OCI-LY3 (cell line): Measurements from ENCODE around the gene ABCC5.

Source experiments
- H2AFZ ChIP-seq: fragments of 200-600, 300-600 bp; shearing (Covaris generic); 2 replicates; pipeline ENCODE4 v1.6.0; 2014; ENCODE audit warnings: antibody characterized with exemption, low read depth, low read length
- H3K27ac ChIP-seq: fragments of 200-600, 300-600 bp; sonication (generic); 2 replicates; pipeline ENCODE4 v1.5.1; 2014; ENCODE audit warnings: mild to moderate bottlenecking, low read length, moderate library complexity, mixed read lengths
- H3K27me3 ChIP-seq: fragments of 200-600, 300-600 bp; sonication (generic); 2 replicates; pipeline ENCODE4 v1.6.1; 2014; ENCODE audit warnings: low read depth, low read length, mixed read lengths
- H3K36me3 ChIP-seq: fragments of 200-600, 300-600 bp; sonication (generic); replicated peaks from 2 replicates; pipeline ENCODE3; 2014; ENCODE audit warnings: low read depth, low read length, mixed read lengths
- H3K4me1 ChIP-seq: fragments of 300-600, 200-600 bp; sonication (generic); 2 replicates; pipeline ENCODE4 v1.6.1; 2014; ENCODE audit warnings: low read length, mixed read lengths
- H3K4me2 ChIP-seq: fragments of 200-600, 300-600 bp; sonication (generic); 2 replicates; pipeline ENCODE4 v1.6.1; 2014; ENCODE audit warnings: low read length, mixed read lengths
- H3K4me3 ChIP-seq: fragments of 300-600, 200-600 bp; sonication (generic); 2 replicates; pipeline ENCODE4 v1.5.1; 2014; ENCODE audit warnings: antibody characterized with exemption, mild to moderate bottlenecking, low read length, moderate library complexity
- H3K79me2 ChIP-seq: fragments of 300-600, 200-600 bp; shearing (Covaris generic); 2 replicates; pipeline ENCODE4 v1.6.1; 2014; ENCODE audit warnings: mild to moderate bottlenecking, low read length, mixed read lengths
- H3K9ac ChIP-seq: fragments of 300-600, 200-600 bp; shearing (Covaris generic); 2 replicates; pipeline ENCODE4 v1.6.0; 2014; ENCODE audit warnings: mild to moderate bottlenecking, low read length, moderate library complexity
- H3K9me3 ChIP-seq: fragments of 200-600, 300-600 bp; shearing (Covaris generic); 2 replicates; pipeline ENCODE4 v1.6.1; 2014; ENCODE audit warnings: low read length, mixed read lengths; ENCODE audit not compliant: insufficient read depth
- H4K20me1 ChIP-seq: fragments of 200-600, 300-600 bp; sonication (generic); 2 replicates; pipeline ENCODE4 v1.6.1; 2016; ENCODE audit warnings: low read length, mixed read lengths; ENCODE audit not compliant: insufficient read depth
- CTCF ChIP-seq: fragments of 200-600, 300-600 bp; sonication (generic); IDR thresholded peaks from 2 replicates; pipeline ENCODE4 v1.5.1; 2014; ENCODE audit warnings: antibody characterized with exemption, low read length, low read depth
- EZH2phosphoT487 ChIP-seq: fragments of 200-600 bp; shearing (Covaris generic); IDR thresholded peaks from 2 replicates; pipeline ENCODE4 v1.6.1; 2018; ENCODE audit warnings: antibody characterized with exemption, mixed run types, low read depth

ABCC5 gene

GRCh38 chr3:183927059-183927458, 90.6 kb downstream of the ABCC5 start:
- H3K36me3 ChIP-seq = no peaks in the 10 kb centered on the region

GRCh38 chr3:183924956-183925355, 92.7 kb downstream of the ABCC5 start:
- no peak overlapping the region for H3K4me2 ChIP-seq
- no peaks in the 10 kb centered on the region for H4K20me1 ChIP-seq
- no peaks in the 10 kb centered on the region for H3K27me3 ChIP-seq
- H3K4me1 ChIP-seq = no peaks in the 10 kb centered on the region
- TF ChIP-seq EZH2phosphoT487 = no peak
- TF ChIP-seq CTCF = no peak
- H2AFZ ChIP-seq = no peak overlapping the region
- no peaks in the 10 kb centered on the region for H3K36me3 ChIP-seq
- no peak overlapping the region for H3K27ac ChIP-seq
- H3K9ac ChIP-seq = no peak overlapping the region
- no peaks in the 10 kb centered on the region for H3K9me3 ChIP-seq
- H3K79me2 ChIP-seq = no peaks in the 10 kb centered on the region
- H3K4me3 ChIP-seq = no peak overlapping the region

More at GRCh38 chr3:183927059-183927458, 90.6 kb downstream of the ABCC5 start:
- TF ChIP-seq EZH2phosphoT487 = no peak
- TF ChIP-seq CTCF = no peak
- Histone ChIP-seq H3K79me2 (no peaks in the 10 kb centered on the region), H2AFZ (no peak overlapping the region), H3K27ac (no peak overlapping the region), H3K9me3 (no peaks in the 10 kb centered on the region), H3K4me2 (no peak overlapping the region), H3K9ac (no peak overlapping the region), H4K20me1 (no peaks in the 10 kb centered on the region), H3K4me1 (no peaks in the 10 kb centered on the region), H3K27me3 (no peaks in the 10 kb centered on the region), H3K4me3 (no peak overlapping the region)

- no peak overlapping the region for H3K4me2 ChIP-seq
- H3K4me1 ChIP-seq = no peaks in the 10 kb centered on the region
- no peak overlapping the region for H3K4me3 ChIP-seq
- no peak overlapping the region for H3K27ac ChIP-seq
- no peak for TF ChIP-seq CTCF
- TF ChIP-seq EZH2phosphoT487 = no peak
- no peaks in the 10 kb centered on the region for H3K9me3 ChIP-seq
- no peaks in the 10 kb centered on the region for H3K79me2 ChIP-seq
- no peaks in the 10 kb centered on the region for H3K36me3 ChIP-seq
- no peaks in the 10 kb centered on the region for H3K27me3 ChIP-seq
- no peaks in the 10 kb centered on the region for H4K20me1 ChIP-seq
- H2AFZ ChIP-seq = no peak overlapping the region
- no peak overlapping the region for H3K9ac ChIP-seq
Measured at GRCh38 chr3:183924543-183924942, 93.1 kb downstream of the ABCC5 start.

GRCh38 chr3:183922421-183922820, 95.3 kb downstream of the ABCC5 start:
- Histone ChIP-seq H3K27me3 (0 out of 2 replicates have a peak, but pooled peaks cover 6% of the 10 kb centered on the region), H3K9me3 (no peaks in the 10 kb centered on the region), H3K79me2 (no peaks in the 10 kb centered on the region), H3K4me2 (no peak overlapping the region), H3K9ac (no peak overlapping the region), H3K4me3 (no peak overlapping the region), H3K4me1 (peaks cover under 1% of the 10 kb centered on the region; the same call in 1 of the 2 replicates), H3K36me3 (no peaks in the 10 kb centered on the region), H2AFZ (no peak overlapping the region), H3K27ac (no peak overlapping the region), H4K20me1 (no peaks in the 10 kb centered on the region)
- no peak for TF ChIP-seq CTCF
- no peak for TF ChIP-seq EZH2phosphoT487
